Neural progenitor cell (in vitro differentiated cells): ENCODE data around the gene CABP5. TPM values are rescaled to one million over a fixed set of nuclear protein-coding genes. Genes with fewer than 3 reads are reported as not detected.

Experiments
- DNase-seq: peaks from one replicate; pipeline ENCODE4 v3.0.0-alpha.2; 2016; ENCODE audit warnings: low spot score
- H2AFZ ChIP-seq: fragments of 200-600 bp; sonication (generic); replicated peaks from 2 replicates; pipeline ENCODE4 v1.6.1; 2016; ENCODE audit warnings: antibody characterized with exemption
- H3F3A ChIP-seq: fragments of 200-600 bp; sonication (generic); 2 replicates; pipeline ENCODE4 v1.6.1; 2016; ENCODE audit warnings: antibody characterized with exemption, low read depth
- H3K27ac ChIP-seq: fragments of 200-600 bp; sonication (generic); 2 replicates; pipeline ENCODE4 v1.5.1; 2016; ENCODE audit warnings: mild to moderate bottlenecking
- H3K27me3 ChIP-seq: fragments of 200-600 bp; sonication (generic); 2 replicates; pipeline ENCODE4 v1.6.1; 2016; ENCODE audit warnings: mild to moderate bottlenecking, moderate library complexity
- H3K36me3 ChIP-seq: fragments of 200-600 bp; sonication (generic); 2 replicates; pipeline ENCODE4 v1.5.1; 2016
- H3K4me1 ChIP-seq: fragments of 200-600 bp; sonication (generic); 2 replicates; pipeline ENCODE4 v1.6.1; 2016; ENCODE audit warnings: mixed run types
- H3K4me2 ChIP-seq: fragments of 200-600 bp; sonication (generic); 2 replicates; pipeline ENCODE4 v1.6.1; 2016
- H3K4me3 ChIP-seq: fragments of 200-600 bp; sonication (generic); 2 replicates; pipeline ENCODE4 v1.5.1; 2016
- H3K79me2 ChIP-seq: fragments of 200-600 bp; sonication (generic); 2 replicates; pipeline ENCODE4 v1.6.1; 2016; ENCODE audit warnings: low read depth
- H3K9ac ChIP-seq: fragments of 200-600 bp; sonication (generic); 2 replicates; pipeline ENCODE4 v1.6.1; 2016
- H3K9me3 ChIP-seq: fragments of 200-600 bp; sonication (generic); 2 replicates; pipeline ENCODE4 v1.5.1; 2016; ENCODE audit warnings: low read depth
- H4K20me1 ChIP-seq: fragments of 200-600 bp; sonication (generic); 2 replicates; pipeline ENCODE4 v1.6.1; 2016; ENCODE audit warnings: low read depth
- H3K27ac Mint-ChIP-seq: 3 replicates; pipeline ENCODE4 v1.8.0; 2021; ENCODE audit warnings: mixed read lengths
- H3K27me3 Mint-ChIP-seq: 2 replicates; pipeline ENCODE4 v1.8.0; 2022; ENCODE audit warnings: low read depth, mild to moderate bottlenecking, inconsistent platforms, moderate library complexity, mixed read lengths; ENCODE audit not compliant: insufficient read depth
- H3K36me3 Mint-ChIP-seq: 3 replicates; pipeline ENCODE4 v1.8.0; 2021; ENCODE audit warnings: mixed read lengths
- H3K4me1 Mint-ChIP-seq: 3 replicates; pipeline ENCODE4 v1.8.0; 2021; ENCODE audit warnings: mixed read lengths
- H3K4me3 Mint-ChIP-seq: 3 replicates; pipeline ENCODE4 v1.8.0; 2021; ENCODE audit warnings: mild to moderate bottlenecking, moderate library complexity, mixed read lengths
- H3K9me3 Mint-ChIP-seq: 3 replicates; pipeline ENCODE4 v1.8.0; 2020; ENCODE audit warnings: mixed read lengths
- EZH2 ChIP-seq: fragments of 200-600 bp; sonication (generic); IDR thresholded peaks from 2 replicates; pipeline ENCODE4 v1.6.1; 2017; ENCODE audit warnings: antibody characterized with exemption, mild to moderate bottlenecking, moderate library complexity
- EZH2phosphoT487 ChIP-seq: fragments of 200-600 bp; sonication (generic); IDR thresholded peaks from 2 replicates; pipeline ENCODE4 v1.6.1; 2017; ENCODE audit warnings: antibody characterized with exemption
- total RNA-seq: library from RNA; depleted of rRNA; stranded (reverse); fragments of >200 nt; gene quantifications from 2 replicates; pipeline ENCODE4 v1.2.3, GENCODE V29; 2015; ENCODE audit warnings: low replicate concordance
- TF ChIP-seq, protein P1 (sequence below): fragments of 200-600 bp; sonication (generic); IDR thresholded peaks from 2 replicates; pipeline ENCODE4 v1.5.1; 2017; ENCODE audit warnings: antibody characterized with exemption, mild to moderate bottlenecking

Gene CABP5
- total RNA-seq, 1 donor from 2014 or later = not detected

DNA sequence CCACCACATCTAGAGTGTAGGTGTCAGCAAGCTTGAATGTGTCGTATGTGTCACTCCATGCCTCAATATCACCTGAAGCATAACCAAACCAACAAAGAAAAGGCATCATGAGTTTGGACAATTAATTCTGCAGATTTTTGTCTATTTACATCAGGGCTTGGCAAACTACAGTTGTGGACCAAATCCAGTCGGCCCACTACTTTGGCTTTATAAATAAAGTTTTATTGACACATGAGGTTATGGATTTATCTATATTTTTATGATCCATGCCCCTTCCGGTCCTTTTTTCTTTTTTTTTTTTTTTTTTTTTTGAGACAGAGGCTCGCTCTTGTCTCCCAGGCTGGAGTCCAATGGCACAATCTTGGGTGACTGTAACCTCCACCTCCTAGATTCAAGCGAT, 9.2 kb upstream of the CABP5 start:
- Histone ChIP-seq H2AFZ (no peak overlapping the region), H3F3A (no peaks in the 10 kb centered on the region), H3K4me1 (no peaks in the 10 kb centered on the region), H3K4me3 (no peak overlapping the region), H3K36me3 (no peaks in the 10 kb centered on the region), H3K27ac (no peak overlapping the region), H4K20me1 (no peaks in the 10 kb centered on the region), H3K4me2 (no peak overlapping the region), H3K9me3 (no peaks in the 10 kb centered on the region), H3K79me2 (no peaks in the 10 kb centered on the region), H3K27me3 (no peaks in the 10 kb centered on the region), H3K9ac (no peak overlapping the region)
- TF ChIP-seq, protein P1, sequence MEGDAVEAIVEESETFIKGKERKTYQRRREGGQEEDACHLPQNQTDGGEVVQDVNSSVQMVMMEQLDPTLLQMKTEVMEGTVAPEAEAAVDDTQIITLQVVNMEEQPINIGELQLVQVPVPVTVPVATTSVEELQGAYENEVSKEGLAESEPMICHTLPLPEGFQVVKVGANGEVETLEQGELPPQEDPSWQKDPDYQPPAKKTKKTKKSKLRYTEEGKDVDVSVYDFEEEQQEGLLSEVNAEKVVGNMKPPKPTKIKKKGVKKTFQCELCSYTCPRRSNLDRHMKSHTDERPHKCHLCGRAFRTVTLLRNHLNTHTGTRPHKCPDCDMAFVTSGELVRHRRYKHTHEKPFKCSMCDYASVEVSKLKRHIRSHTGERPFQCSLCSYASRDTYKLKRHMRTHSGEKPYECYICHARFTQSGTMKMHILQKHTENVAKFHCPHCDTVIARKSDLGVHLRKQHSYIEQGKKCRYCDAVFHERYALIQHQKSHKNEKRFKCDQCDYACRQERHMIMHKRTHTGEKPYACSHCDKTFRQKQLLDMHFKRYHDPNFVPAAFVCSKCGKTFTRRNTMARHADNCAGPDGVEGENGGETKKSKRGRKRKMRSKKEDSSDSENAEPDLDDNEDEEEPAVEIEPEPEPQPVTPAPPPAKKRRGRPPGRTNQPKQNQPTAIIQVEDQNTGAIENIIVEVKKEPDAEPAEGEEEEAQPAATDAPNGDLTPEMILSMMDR = no peak
- no peak for TF ChIP-seq EZH2phosphoT487
- TF ChIP-seq EZH2 = no peak
- no peak overlapping the region for H3K4me3 Mint-ChIP-seq
- no peak overlapping the region for H3K27ac Mint-ChIP-seq
- peaks cover 17% of the 10 kb centered on the region for H3K9me3 Mint-ChIP-seq
- H3K4me1 Mint-ChIP-seq = no peaks in the 10 kb centered on the region
- H3K36me3 Mint-ChIP-seq = peaks cover 1% of the 10 kb centered on the region
- peaks cover 2% of the 10 kb centered on the region for H3K27me3 Mint-ChIP-seq
- DNase-seq = no peak

DNA sequence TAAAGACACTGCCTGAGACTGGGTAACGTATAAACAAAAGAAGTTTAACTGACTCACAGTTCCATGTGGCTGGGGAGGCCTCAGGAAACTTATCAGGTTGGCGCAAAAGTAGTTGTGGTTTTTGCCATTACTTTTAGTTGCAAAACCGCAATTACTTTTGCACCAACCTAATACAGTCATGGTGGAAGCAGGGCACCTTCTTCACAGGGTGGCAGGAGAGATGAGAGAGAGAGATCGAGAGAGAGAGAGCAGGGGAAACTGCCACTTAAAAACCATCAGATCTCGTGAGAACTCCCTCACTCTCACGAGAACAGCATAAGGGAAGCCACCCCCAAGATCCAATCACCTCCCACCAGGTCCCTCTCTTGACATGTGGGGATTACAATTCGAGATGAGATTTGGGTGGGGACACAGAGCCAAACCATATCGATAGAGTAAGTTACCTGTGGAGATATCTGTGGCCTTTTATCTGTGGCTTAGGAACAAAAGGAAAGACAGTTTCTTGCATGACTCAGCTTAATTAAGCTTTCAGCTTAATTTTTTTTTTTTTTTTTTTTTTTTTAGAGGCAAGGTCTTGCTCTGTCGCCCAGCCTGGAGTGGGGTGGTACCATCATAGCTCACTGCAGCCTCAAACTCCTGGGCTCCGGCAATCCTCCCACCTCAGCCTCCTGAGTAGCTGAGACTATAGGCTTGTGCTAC, 7.6 kb upstream of the CABP5 start:
- no peaks in the 10 kb centered on the region for H3K9me3 ChIP-seq
- H3K27ac ChIP-seq = no peak overlapping the region
- no peak overlapping the region for H3K9ac ChIP-seq
- Mint-ChIP-seq H3K27ac (no peak overlapping the region), H3K27me3 (peaks cover 2% of the 10 kb centered on the region), H3K4me1 (no peaks in the 10 kb centered on the region), H3K36me3 (peaks cover 1% of the 10 kb centered on the region), H3K4me3 (no peak overlapping the region), H3K9me3 (peaks cover 19% of the 10 kb centered on the region)
- no peaks in the 10 kb centered on the region for H3F3A ChIP-seq
- no peak overlapping the region for H3K4me3 ChIP-seq
- H3K79me2 ChIP-seq = no peaks in the 10 kb centered on the region
- no peaks in the 10 kb centered on the region for H3K4me1 ChIP-seq
- no peaks in the 10 kb centered on the region for H3K36me3 ChIP-seq
- no peak overlapping the region for H3K4me2 ChIP-seq
- H2AFZ ChIP-seq = no peak overlapping the region
- TF ChIP-seq EZH2phosphoT487 (no peak), EZH2 (no peak)
- TF ChIP-seq, protein P1 = no peak
- no peaks in the 10 kb centered on the region for H3K27me3 ChIP-seq
- no peaks in the 10 kb centered on the region for H4K20me1 ChIP-seq
- DNase-seq = no peak

DNA sequence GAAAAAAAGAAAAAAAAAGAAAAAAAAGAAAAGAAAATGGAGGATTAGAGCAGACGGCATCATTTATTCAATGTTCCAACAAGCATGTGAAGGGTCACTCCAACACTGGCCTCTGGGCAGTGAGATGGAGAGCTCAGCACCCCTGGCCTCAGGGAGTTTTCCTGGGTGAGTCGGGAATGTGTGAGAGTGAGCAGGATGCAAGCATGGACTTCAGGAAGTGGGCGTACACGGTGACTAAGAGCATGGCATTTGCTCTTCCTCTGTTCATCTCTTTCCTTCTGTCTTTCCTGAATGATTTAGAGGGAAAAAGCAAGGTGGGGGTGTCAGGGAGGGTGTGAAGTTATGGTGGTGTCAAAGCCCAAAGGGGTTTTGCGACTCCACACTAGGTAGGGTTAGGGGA, 682 bp upstream of the CABP5 start:
- H4K20me1 ChIP-seq = no peaks in the 10 kb centered on the region
- Mint-ChIP-seq H3K27me3 (peaks cover 5% of the 10 kb centered on the region), H3K4me1 (no peaks in the 10 kb centered on the region), H3K9me3 (peaks cover 17% of the 10 kb centered on the region), H3K36me3 (peaks cover 1% of the 10 kb centered on the region), H3K27ac (no peak overlapping the region), H3K4me3 (no peak overlapping the region)
- no peaks in the 10 kb centered on the region for H3K79me2 ChIP-seq
- no peaks in the 10 kb centered on the region for H3K36me3 ChIP-seq
- H3F3A ChIP-seq = no peaks in the 10 kb centered on the region
- no peak overlapping the region for H3K4me2 ChIP-seq
- TF ChIP-seq, protein P1 = no peak
- no peak for TF ChIP-seq EZH2
- TF ChIP-seq EZH2phosphoT487 = no peak
- H3K27ac ChIP-seq = no peak overlapping the region
- no peaks in the 10 kb centered on the region for H3K4me1 ChIP-seq
- no peaks in the 10 kb centered on the region for H3K27me3 ChIP-seq
- H2AFZ ChIP-seq = no peak overlapping the region
- no peaks in the 10 kb centered on the region for H3K9me3 ChIP-seq
- H3K9ac ChIP-seq = no peak overlapping the region
- no peak for DNase-seq
- H3K4me3 ChIP-seq = no peak overlapping the region
